Measurements from ENCODE around the gene C11orf91.
"Not testable (repeated sequence)": the region's sequence is repeated elsewhere in the genome, so short reads cannot be mapped to it uniquely, and the experiment has no call there.

C11orf91 gene

GRCh38 chr11:33682019-33682418 is 18.6 kb downstream of the C11orf91 start:
- no peak for TF ChIP-seq CTCF (IDR thresholded peaks at IDR 0.05; ENCODE audit: unreplicated experiment in 3 of 3)
- H3K9me3 Mint-ChIP-seq: peaks cover 28% of the 10 kb centered on the region
- H3K4me1 Mint-ChIP-seq: peaks cover 10% of the 10 kb centered on the region
- no peaks in the 10 kb centered on the region for H3K36me3 Mint-ChIP-seq (ENCODE audit: low read depth)
- H3K27ac Mint-ChIP-seq: no peak overlapping the region
- H3K27me3 Mint-ChIP-seq (ENCODE audit: low read depth): peaks cover 11% of the 10 kb centered on the region
- no peak overlapping the region for H3K4me3 Mint-ChIP-seq

GRCh38 chr11:33678616-33679015 is 22.0 kb downstream of the C11orf91 start:
- H3K27ac Mint-ChIP-seq; H3K4me1 Mint-ChIP-seq; H3K4me3 Mint-ChIP-seq; H3K36me3 Mint-ChIP-seq (ENCODE audit: low read depth): not testable (repeated sequence)
- peaks cover 11% of the 10 kb centered on the region for H3K27me3 Mint-ChIP-seq (ENCODE audit: low read depth)
- peaks cover 29% of the 10 kb centered on the region for H3K9me3 Mint-ChIP-seq

GRCh38 chr11:33674035-33674814 is 26.4 kb downstream of the C11orf91 start:
- Mint-ChIP-seq H3K4me1 (peaks cover 9% of the 10 kb centered on the region), H3K36me3 (ENCODE audit: low read depth) (no peaks in the 10 kb centered on the region), H3K9me3 (peaks cover 21% of the 10 kb centered on the region), H3K27ac (no peak overlapping the region), H3K27me3 (ENCODE audit: low read depth) (no peaks in the 10 kb centered on the region), H3K4me3 (no peak overlapping the region)
- TF ChIP-seq CTCF (IDR thresholded peaks at IDR 0.05; ENCODE audit: unreplicated experiment in 3 of 3): no peak

- Mint-ChIP-seq H3K4me1 (peaks cover 25% of the 10 kb centered on the region), H3K27ac (no peak overlapping the region), H3K27me3 (ENCODE audit: low read depth) (no peaks in the 10 kb centered on the region), H3K9me3 (peaks cover 3% of the 10 kb centered on the region), H3K36me3 (ENCODE audit: low read depth) (no peaks in the 10 kb centered on the region), H3K4me3 (no peak overlapping the region)
- no peak for TF ChIP-seq CTCF (IDR thresholded peaks at IDR 0.05; ENCODE audit: unreplicated experiment in 3 of 3)
Measured at GRCh38 chr11:33672273-33672672, 28.4 kb downstream of the C11orf91 start.

- H3K27ac Mint-ChIP-seq: peak overlapping the region in 1 of 3 experiments; percentile 46
- no peaks in the 10 kb centered on the region for H3K27me3 Mint-ChIP-seq (ENCODE audit: low read depth)
- no peak for TF ChIP-seq CTCF (IDR thresholded peaks at IDR 0.05; ENCODE audit: unreplicated experiment in 3 of 3)
- H3K36me3 Mint-ChIP-seq (ENCODE audit: low read depth): no peaks in the 10 kb centered on the region
- H3K9me3 Mint-ChIP-seq: no peaks in the 10 kb centered on the region
- H3K4me3 Mint-ChIP-seq: no peak overlapping the region
- peaks cover 31% of the 10 kb centered on the region for H3K4me1 Mint-ChIP-seq
Measured at GRCh38 chr11:33670250-33671011, 30.2 kb downstream of the C11orf91 start.

GRCh38 chr11:33669598-33670249 is 30.9 kb downstream of the C11orf91 start:
- Mint-ChIP-seq H3K27ac (peak overlapping the region in 1 of 3 experiments; percentile 46), H3K9me3 (no peaks in the 10 kb centered on the region), H3K4me3 (no peak overlapping the region), H3K4me1 (peaks cover 36% of the 10 kb centered on the region), H3K27me3 (ENCODE audit: low read depth) (no peaks in the 10 kb centered on the region), H3K36me3 (ENCODE audit: low read depth) (no peaks in the 10 kb centered on the region)
- no peak for TF ChIP-seq CTCF (IDR thresholded peaks at IDR 0.05; ENCODE audit: unreplicated experiment in 3 of 3)
